K562 (cell line): ENCODE results near the gene CARD8. TPM values are rescaled to one million over a fixed set of nuclear protein-coding genes. Genes with fewer than 3 reads are reported as not detected.

Experiments used
- CHD1 ChIP-seq: fragments of 200-600 bp; sonication (generic); IDR thresholded peaks from one replicate; pipeline ENCODE4 v1.6.1; 2012; ENCODE audit warnings: mild to moderate bottlenecking, moderate library complexity, low read length, inconsistent platforms
- FOXP1 ChIP-seq: sonication (generic); formaldehyde crosslinking; IDR thresholded peaks from 2 replicates; pipeline ENCODE4 v1.8.0; 2022; ENCODE audit warnings: mild to moderate bottlenecking, missing genetic modification reagents
- HNRNPH1 ChIP-seq: fragments of 200-400 bp; formaldehyde crosslinking; optimal IDR thresholded peaks from 2 replicates; pipeline ENCODE3; 2017; ENCODE audit warnings: low read depth, mild to moderate bottlenecking, low read length, moderate library complexity
- HSF4 ChIP-seq: fragments of 250-450 bp; sonication (Bioruptor Pico); IDR thresholded peaks from 2 replicates; pipeline ENCODE4 v2.1.2; 2022; ENCODE audit warnings: mild to moderate bottlenecking, moderate library complexity, borderline replicate concordance
- JUND ChIP-seq, 2 experiments: IDR thresholded peaks; 2 replicates in 1 of 2; 3 replicates in 1 of 2; pipeline ENCODE4 v1.6.1; 2011; ENCODE audit warnings: borderline replicate concordance in 2 of 2, low read depth in 2 of 2, low read length in 2 of 2, improper control_type of control experiment in 1 of 2, missing biosample characterization in 1 of 2, missing genetic modification characterization in 1 of 2, missing genetic modification reagents in 1 of 2
- KLF1 ChIP-seq: fragments of 450-650 bp; IDR thresholded peaks from 2 replicates; pipeline ENCODE4 v1.6.1; 2016; ENCODE audit warnings: missing genetic modification characterization, missing compliant biosample characterization
- MIER1 ChIP-seq: fragments of 450-650 bp; IDR thresholded peaks from 2 replicates; pipeline ENCODE4 v1.6.1; 2016; ENCODE audit warnings: antibody characterized with exemption, mild to moderate bottlenecking, low read depth
- POU5F1 ChIP-seq: fragments of 150-350 bp; IDR thresholded peaks from 2 replicates; pipeline ENCODE4 v1.6.1; 2014; ENCODE audit warnings: borderline replicate concordance, low read length, low read depth, mild to moderate bottlenecking; ENCODE audit not compliant: partially characterized antibody
- RAD51 ChIP-seq: fragments of 450-650 bp; IDR thresholded peaks from 2 replicates; pipeline ENCODE4 v1.7.1; 2016; ENCODE audit warnings: low read depth, mild to moderate bottlenecking, borderline replicate concordance
- YY1 ChIP-seq, 3 experiments: IDR thresholded peaks; 2 replicates each; pipeline ENCODE4 v1.6.1; 2011; ENCODE audit warnings: low read length in 2 of 3, mild to moderate bottlenecking in 2 of 3, moderate library complexity in 2 of 3, borderline replicate concordance in 1 of 3, control low read depth in 1 of 3, low read depth in 1 of 3; ENCODE audit not compliant: insufficient read depth in 3 of 3, insufficient replicate concordance in 2 of 3, control insufficient read depth in 1 of 3, insufficient read length in 1 of 3; ENCODE audit errors: extremely low read depth in 1 of 3
- ZNF282 ChIP-seq: sonication (generic); formaldehyde crosslinking; IDR thresholded peaks from 2 replicates; pipeline ENCODE4 v1.8.1; 2023; ENCODE audit warnings: missing genetic modification reagents
- ZNF407 ChIP-seq: fragments of 450-650 bp; IDR thresholded peaks from 2 replicates; pipeline ENCODE4 v1.6.1; 2016; ENCODE audit warnings: low read depth
- polyA plus RNA-seq, 8 experiments: library from polyadenylated mRNA; depleted of rRNA in 4 of 8; stranded (reverse) in 5 of 8; unstranded in 3 of 8; fragments of >200 nt; fragmentation: Nextera tagmentation in 2 of 8; fragmentation: Illumina TruSeq in 1 of 8; extraction: Ambion mirVana in 2 of 8; extraction: Trizol in 1 of 8; gene quantifications; 2 replicates each; pipeline versions ENCODE4 v1.2.1 to v1.2.3, GENCODE V29; 2011 to 2014; ENCODE audit warnings: inconsistent platforms in 1 of 8, missing spikeins in 1 of 8
- total RNA-seq, 7 experiments: library from RNA; depleted of rRNA in 6 of 7; stranded (reverse); fragments of >200 nt in 6 of 7; fragmentation: Illumina TruSeq in 2 of 7; extraction: Trizol in 2 of 7; gene quantifications; 2 replicates each; pipeline versions ENCODE4 v1.2.1 to v1.2.3, GENCODE V29; 2011 to 2021; ENCODE audit warnings: low replicate concordance in 1 of 7
- TF ChIP-seq, protein P1 (sequence below): IDR thresholded peaks from 2 replicates; pipeline ENCODE4 v1.6.1; 2014; ENCODE audit warnings: antibody characterized with exemption

CARD8 gene
- total and polyA plus RNA-seq, 9 of the 15 experiments (the other 6 are each of a cell fraction or from before 2014, with no cell fraction given), result 11.5 to 26.4 (median 20.8) TPM

GRCh38 chr19:48203794-48204628, 51.7 kb downstream of the CARD8 start (continued):
- TF ChIP-seq ZNF407, result peak; percentile 32; the same call in 1 of the 2 replicates
- no peak for TF ChIP-seq HSF4 (CRISPR knock-in tag)
- TF ChIP-seq MIER1, result no peak
- TF ChIP-seq ZNF282 (CRISPR knock-in tag), result no peak
- TF ChIP-seq KLF1, result no peak
- no peak for TF ChIP-seq HNRNPH1
- no peak for TF ChIP-seq RAD51
- peak in 2 of 3 experiments; percentile 7 to 60 for TF ChIP-seq YY1 (IDR thresholded peaks at IDR 0.05; ENCODE audit: borderline replicate concordance in 1 of 3, control insufficient read depth in 1 of 3, extremely low read depth in 1 of 3, insufficient read depth in 3 of 3, insufficient read length in 1 of 3, insufficient replicate concordance in 2 of 3, low read depth in 1 of 3, low read length in 2 of 3)
- TF ChIP-seq FOXP1 (CRISPR knock-in tag), result peak; percentile 96; the same call in 1 of the 2 replicates
- TF ChIP-seq JUND (IDR thresholded peaks at IDR 0.05; ENCODE audit: borderline replicate concordance, low read depth, low read length), result no peak; the same call in 1 of the 2 replicates
- TF ChIP-seq JUND (tag; IDR thresholded peaks at IDR 0.05; ENCODE audit: borderline replicate concordance, low read depth, low read length), result peak; percentile 27; the same call in 1 of the 3 replicates
- no peak for TF ChIP-seq CHD1
- no peak for TF ChIP-seq POU5F1
- TF ChIP-seq, protein P1, sequence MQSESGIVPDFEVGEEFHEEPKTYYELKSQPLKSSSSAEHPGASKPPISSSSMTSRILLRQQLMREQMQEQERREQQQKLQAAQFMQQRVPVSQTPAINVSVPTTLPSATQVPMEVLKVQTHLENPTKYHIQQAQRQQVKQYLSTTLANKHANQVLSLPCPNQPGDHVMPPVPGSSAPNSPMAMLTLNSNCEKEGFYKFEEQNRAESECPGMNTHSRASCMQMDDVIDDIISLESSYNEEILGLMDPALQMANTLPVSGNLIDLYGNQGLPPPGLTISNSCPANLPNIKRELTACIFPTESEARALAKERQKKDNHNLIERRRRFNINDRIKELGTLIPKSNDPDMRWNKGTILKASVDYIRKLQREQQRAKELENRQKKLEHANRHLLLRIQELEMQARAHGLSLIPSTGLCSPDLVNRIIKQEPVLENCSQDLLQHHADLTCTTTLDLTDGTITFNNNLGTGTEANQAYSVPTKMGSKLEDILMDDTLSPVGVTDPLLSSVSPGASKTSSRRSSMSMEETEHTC, result no peak
